Stimulated activated naive CD4-positive, alpha-beta T cell treated with Interleukin-2 at 50 U/mL for 16 hours (primary cell): ENCODE measurements around the gene NAB2.
"Not testable (repeated sequence)": the region's sequence is repeated elsewhere in the genome, so short reads cannot be mapped to it uniquely, and the experiment has no call there.

Experiments used
- DNase-seq: peaks from one replicate; lab custom pipeline; 2025; lab: John Stamatoyannopoulos, UW

The NAB2 gene

DNA sequence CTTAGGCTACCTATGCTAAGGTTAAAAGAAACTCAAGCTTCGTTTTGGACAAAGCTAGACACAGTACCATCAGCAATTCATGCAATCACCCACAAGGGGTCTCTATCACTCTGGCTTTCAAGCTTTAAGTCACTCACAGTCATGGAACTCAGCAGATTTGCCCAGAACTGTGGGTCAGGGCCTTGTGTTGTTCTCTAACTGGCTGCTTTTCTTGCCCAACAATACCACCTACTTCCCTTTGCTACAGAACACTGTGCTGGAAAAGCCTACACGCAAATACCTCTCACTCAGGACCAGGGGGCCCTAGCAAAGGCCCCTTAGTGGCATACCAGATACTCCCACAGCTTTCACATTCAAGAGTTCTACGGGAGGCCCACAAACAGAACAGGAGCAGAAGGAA lies 19.4 kb upstream of the NAB2 start:
- peak; percentile 44 for DNase-seq

DNA sequence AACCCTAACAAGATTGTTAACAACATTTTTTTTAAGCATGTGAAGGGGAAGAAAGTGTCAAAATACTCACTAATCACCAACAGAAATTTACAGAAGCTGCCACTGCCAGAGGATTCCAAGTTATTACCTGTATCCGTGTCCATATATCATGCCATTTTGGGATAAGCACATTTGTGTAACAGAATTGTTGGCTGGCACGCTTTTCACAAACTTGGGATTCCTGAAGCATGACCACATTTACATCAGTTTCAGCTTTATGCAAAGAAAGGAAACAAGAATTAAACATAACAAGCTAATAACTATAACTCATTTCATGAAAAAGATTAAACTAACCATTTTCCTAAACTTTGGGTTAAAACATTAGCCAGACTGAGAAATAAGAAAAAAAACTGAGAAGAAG lies 16.3 kb upstream of the NAB2 start:
- DNase-seq, result no peak

GRCh38 chr12:57073566-57074450 lies 15.1 kb upstream of the NAB2 start:
- DNase-seq, result not testable (repeated sequence)

DNA sequence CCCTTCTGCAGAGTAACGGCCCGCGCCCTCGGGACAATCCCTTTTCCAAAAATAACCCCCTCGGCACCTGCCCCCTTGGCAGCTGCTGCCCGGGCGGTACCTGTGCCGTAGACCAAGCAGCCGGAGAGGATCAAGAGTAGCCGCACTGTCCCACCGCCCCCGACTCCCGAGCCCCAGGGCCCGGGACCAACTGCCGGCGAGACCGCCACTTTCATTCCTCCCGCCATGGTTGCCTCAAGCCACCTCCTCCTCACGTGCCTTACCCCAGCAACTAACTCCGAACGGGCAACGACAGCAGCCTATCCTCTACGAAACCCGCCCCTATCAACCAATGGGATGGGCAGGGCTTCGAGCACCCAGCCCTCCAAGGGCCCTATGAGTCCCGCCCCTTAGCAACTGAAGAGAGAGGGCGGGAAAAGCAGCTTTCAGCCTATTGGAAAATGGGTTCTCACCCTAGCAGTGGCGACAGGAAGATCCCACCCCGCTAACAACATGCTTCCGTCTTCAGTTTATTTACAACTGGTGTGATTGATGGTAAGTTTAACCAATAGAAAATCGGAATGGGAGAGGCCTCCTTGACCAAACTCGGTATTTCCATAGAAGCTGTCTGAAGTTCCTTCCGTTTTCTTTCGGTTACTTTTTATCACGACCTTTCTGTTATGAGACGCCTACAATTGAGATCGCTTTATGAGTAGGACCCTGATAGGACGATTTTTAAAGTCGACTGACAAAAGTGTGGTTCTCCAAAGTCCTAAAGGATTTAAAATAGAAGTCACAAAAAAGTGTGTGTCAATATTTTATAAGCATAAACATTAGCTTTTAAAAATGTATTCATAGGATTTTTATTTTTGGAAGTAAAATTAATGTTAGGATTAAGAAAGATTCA lies 10.2 kb upstream of the NAB2 start, which contains the start of gene NEMP1:
NEMP1 (minus strand) TSS at position 273 of the 886 bp plus-strand sequence; CDS start at position 227, 46 bp downstream.
- DNase-seq, result peak; percentile 97

GRCh38 chr12:57079821-57080220 lies 9.1 kb upstream of the NAB2 start:
- no peak for DNase-seq

- no peak for DNase-seq
These were observed 8.1 kb upstream of the NAB2 start for GRCh38 chr12:57080855-57081254.

DNA sequence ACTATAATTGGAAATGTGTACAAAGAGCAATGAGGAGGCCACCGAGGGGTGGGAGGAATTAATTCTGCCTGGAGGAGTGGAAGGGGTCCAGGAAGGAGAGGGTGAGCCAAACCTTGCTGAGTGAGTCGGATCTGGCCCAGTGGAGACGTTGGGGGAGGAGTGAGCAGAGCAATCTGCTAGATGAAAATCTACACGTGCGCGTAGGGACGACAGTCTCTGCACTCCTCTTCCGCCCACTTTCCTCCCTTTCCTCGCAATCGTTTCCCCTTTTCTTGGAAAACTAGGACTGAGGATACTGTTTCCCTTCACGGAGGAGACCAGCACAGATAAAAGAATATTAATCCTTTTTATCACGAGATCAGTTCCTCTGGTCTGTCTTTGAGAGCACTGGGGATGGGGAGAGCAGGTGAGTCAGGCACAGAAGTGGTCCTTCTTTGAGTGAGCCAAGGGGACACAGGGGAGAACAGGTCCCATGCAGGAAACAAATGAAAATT lies 2.9 kb upstream of the NAB2 start:
- DNase-seq, result no peak

DNA sequence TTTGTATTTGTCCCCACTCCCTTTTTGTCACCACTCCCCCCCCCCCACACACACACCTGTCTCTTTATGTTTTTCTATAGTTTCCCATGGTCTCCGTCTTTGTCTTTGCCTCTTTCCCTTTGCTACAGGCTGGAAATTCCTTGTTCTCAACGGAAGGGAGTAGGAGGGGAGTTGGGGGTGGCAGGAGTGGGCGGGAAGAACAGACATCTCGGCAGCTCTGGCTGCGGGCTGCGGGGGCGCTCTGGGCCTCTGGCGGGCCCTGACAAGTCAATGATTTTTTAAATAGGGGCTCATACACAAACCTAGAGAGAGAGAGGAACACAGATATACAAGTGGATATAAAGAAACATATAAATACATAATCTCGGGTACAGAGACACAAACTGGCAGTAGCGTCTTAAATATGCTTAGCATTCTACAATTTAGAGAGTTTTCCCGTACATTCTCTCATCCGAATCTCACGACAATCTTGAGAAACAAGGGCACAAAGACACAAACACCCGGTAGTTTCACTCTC lies 2.4 kb upstream of the NAB2 start:
- DNase-seq, result peak; percentile 60

GRCh38 chr12:57087010-57087690 lies 1.8 kb upstream of the NAB2 start:
- peak; percentile 92 for DNase-seq

GRCh38 chr12:57087691-57088353 lies 1.1 kb upstream of the NAB2 start:
- DNase-seq, result peak; percentile 84

DNA sequence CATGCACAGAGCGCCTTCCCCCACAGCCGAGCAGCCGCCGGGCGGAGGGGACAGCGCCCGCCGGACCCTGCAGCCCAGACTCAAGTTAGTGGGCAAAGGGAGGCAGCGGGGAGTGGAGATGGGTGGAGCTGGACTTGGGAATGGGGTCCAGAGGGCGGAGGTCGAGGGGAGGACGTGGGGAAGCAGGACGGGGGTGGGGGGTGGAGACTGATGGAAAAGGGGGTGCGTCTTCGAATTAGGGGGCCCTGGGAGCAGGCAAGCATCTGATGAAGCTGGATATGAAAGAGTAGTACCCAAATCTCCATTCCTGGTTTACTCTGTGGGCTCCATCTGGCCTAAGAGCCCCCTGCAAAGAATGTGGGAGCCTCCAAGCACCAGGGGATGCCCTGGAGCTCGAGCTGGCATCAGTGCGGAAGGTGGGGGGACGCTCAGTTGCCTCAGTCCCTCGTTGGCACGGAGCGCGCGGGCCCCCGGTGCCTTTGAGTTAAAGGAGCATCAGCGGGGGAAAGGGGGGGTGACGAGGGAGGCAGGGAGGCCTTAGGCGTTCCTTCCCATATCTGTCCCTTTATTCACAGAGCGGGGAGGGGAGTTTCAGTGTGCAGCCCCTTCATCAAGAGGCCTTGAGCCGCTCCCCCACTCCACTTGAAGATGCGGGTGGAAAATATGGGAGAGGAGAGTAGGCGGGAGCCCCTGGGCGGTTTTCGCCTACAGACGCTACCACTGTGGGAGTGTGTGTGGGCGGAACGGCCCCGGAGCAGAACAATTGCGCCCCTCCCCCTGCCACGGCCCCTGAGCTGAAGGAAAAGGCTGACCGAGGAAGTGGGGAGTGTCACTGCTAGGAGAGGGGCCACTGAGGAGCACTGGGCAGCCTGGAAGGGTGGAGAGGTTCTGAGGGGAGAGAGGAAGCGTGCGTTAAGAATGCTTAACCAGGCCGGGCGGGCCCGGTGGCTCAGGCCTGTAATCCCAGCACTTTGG lies 644 bp downstream of the NAB2 start:
- peak; percentile 62 for DNase-seq

- no peak for DNase-seq
These were observed 1.6 kb downstream of the NAB2 start for GRCh38 chr12:57090490-57090889.

DNA sequence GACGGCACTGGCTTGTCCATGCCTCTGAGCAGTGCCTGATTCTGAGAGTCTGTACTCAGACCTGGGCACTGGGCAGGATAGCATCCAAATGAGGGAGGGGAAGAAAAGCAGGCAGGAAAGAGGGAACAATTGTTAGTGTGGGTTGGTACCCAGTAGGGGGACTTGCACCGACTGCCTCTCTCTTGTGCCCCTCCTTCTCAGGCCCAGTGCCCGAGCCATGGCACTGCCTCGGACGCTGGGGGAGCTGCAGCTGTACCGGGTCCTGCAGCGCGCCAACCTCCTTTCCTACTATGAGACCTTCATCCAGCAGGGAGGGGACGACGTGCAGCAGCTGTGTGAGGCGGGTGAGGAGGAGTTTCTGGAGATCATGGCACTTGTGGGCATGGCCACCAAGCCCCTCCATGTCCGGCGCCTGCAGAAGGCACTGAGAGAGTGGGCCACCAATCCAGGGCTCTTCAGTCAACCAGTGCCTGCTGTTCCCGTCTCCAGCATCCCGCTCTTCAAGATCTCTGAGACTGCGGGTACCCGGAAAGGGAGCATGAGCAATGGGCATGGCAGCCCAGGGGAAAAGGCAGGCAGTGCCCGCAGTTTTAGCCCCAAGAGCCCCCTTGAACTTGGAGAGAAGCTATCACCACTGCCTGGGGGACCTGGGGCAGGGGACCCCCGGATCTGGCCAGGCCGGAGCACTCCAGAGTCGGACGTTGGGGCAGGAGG lies 2.2 kb downstream of the NAB2 start:
- DNase-seq, result no peak

- no peak for DNase-seq
These were observed 3.0 kb downstream of the NAB2 start for GRCh38 chr12:57091638-57092528.

- DNase-seq, result no peak
These were observed 3.6 kb downstream of the NAB2 start for GRCh38 chr12:57092529-57092862.

GRCh38 chr12:57092876-57093414 lies 4.0 kb downstream of the NAB2 start:
- DNase-seq, result no peak

DNA sequence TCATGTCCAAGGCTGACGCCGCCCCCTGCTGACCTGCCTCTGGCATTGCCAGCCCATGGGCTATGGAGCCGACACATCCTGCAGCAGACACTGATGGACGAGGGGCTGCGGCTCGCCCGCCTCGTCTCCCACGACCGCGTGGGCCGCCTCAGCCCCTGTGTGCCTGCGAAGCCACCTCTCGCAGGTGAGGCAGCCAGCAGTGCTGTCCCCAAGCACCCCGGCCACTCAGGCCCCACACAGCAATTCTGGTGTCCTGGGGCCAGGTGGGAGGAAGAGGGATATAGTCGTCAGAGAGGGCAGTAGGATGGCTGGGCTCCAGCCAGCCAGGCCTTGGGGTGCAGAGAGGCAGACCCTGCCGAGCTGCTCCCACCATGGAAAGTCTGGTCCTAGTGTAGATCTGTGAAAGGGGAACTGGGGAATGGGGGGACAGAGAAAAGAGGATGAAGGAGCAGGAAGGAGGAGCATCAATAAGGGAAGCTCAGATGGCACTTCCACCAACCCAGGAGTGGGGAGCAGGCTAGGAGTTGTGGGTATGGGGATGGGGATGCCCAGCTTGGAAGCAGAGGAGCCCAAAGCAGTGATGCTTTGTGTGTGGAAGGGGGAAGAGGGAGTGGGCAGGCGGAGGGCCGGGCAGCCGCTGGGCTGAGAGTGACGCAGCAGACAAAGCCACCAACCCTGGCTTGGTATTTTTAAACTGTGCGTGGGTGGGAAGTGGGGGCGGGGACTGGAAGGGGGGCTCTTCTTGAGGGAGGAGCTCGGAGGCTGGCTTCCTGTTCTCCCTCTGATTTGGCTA lies 4.7 kb downstream of the NAB2 start:
- peak; percentile 64 for DNase-seq
